Effector memory CD4-positive, alpha-beta T cell (primary cell): ENCODE measurements around the gene GRM3.

Experiments
- DNase-seq, 3 donors: peaks; one replicate each; pipeline ENCODE4 v3.0.0-alpha.2; 2020
- H3K27ac ChIP-seq: 2 replicates; pipeline ENCODE4 v1.7.0; 2013; ENCODE audit warnings: mild to moderate bottlenecking, low read length, moderate library complexity; ENCODE audit not compliant: insufficient read depth, poor library complexity, severe bottlenecking
- H3K27me3 ChIP-seq: replicated peaks from 2 replicates; pipeline ENCODE4 v1.7.0; 2013; ENCODE audit warnings: mild to moderate bottlenecking, low read length; ENCODE audit not compliant: insufficient read depth, control insufficient read depth, poor library complexity, severe bottlenecking
- H3K36me3 ChIP-seq: 2 replicates; pipeline ENCODE4 v1.7.0; 2013; ENCODE audit warnings: mild to moderate bottlenecking, low read length, moderate library complexity; ENCODE audit not compliant: control insufficient read depth, insufficient read depth
- H3K4me1 ChIP-seq: 2 replicates; pipeline ENCODE4 v1.7.0; 2013; ENCODE audit warnings: low read length, mild to moderate bottlenecking; ENCODE audit not compliant: control insufficient read depth, insufficient read depth, poor library complexity, severe bottlenecking
- H3K4me3 ChIP-seq: 2 replicates; pipeline ENCODE4 v1.7.0; 2013; ENCODE audit warnings: low read length, low read depth, mild to moderate bottlenecking; ENCODE audit not compliant: insufficient read depth, poor library complexity, severe bottlenecking
- H3K9me3 ChIP-seq: 2 replicates; pipeline ENCODE4 v1.7.0; 2013; ENCODE audit warnings: mild to moderate bottlenecking, low read length, moderate library complexity; ENCODE audit not compliant: control insufficient read depth

Gene GRM3

DNA sequence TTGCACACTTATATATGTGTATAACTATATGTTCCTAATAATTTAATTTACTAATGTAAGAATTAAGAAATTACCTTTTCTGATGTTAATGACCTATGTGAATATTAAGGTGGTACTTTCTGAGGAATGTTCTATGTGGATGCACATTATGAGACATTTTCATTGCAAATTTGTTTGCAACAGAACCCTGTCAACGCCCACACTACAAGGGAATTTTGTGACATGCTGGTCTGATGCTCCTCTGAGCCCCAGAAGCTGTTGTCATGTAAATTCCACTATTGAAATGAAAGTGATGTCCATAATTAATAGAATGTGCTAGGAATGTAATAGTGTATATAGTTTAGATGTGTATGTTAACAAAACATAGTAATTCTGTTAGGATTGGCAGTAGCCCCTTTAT lies 4.5 kb downstream of the GRM3 start:
- Histone ChIP-seq H3K27me3 (no peaks in the 10 kb centered on the region), H3K4me3 (no peak overlapping the region), H3K9me3 (no peaks in the 10 kb centered on the region), H3K4me1 (no peaks in the 10 kb centered on the region), H3K36me3 (no peaks in the 10 kb centered on the region), H3K27ac (no peak overlapping the region)
- DNase-seq: no peak

DNA sequence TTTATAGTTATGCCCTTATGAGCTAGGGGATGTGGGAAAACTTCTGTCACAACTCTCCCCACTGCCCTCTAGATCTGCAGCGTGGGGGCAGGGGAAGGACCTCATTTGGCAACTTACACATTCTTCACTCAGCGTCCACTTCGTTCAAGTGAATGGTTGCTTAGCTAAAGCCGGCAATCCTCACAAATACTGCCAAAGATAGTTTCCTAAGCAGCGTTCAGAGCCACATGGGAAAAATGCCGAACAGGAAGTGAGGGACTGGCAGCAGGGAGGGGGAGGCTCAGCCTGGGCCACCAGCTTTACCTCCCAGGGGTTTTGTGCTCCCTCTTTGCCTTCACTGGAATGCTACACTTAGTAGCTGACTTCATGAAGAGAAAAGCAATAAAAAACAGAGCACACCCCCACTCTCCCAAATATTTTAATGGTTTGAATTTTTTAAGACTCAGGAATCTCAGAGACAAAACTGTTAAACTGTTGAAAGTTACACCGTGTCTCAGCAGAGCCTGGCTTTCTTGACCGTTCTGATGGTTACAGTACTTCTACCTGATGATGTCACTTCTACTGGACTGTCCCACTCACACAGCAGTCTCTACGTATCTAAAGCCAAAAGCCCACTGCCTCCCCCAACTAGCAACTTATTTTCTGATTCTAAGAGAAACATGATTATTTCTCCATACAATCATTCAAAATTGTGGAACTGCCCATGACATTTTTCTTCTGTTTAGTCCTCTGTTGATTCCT lies 10.4 kb downstream of the GRM3 start:
- no peak for DNase-seq
- Histone ChIP-seq H3K27me3 (no peaks in the 10 kb centered on the region), H3K27ac (no peak overlapping the region), H3K4me3 (no peak overlapping the region), H3K4me1 (no peaks in the 10 kb centered on the region), H3K9me3 (no peaks in the 10 kb centered on the region), H3K36me3 (no peaks in the 10 kb centered on the region)

DNA sequence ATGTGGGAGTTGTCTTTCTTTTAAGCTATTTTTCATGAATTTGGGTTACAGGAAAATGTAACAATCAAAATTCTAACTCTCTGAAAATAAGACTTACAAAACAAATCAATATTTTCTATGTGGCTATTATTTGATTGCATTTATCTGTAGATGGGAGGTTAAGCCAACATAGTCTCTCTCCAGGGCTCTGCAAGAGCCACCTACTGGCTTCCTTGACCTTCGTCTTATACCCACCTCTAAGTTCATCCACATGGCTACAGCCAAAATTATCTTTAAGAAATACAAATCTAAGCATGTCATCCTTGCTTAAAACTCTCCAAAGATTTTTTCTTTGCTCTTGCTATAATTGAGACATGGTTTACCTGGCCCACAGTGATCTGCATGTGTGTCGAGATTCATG lies 14.2 kb downstream of the GRM3 start:
- H3K4me1 ChIP-seq: no peaks in the 10 kb centered on the region
- H3K27ac ChIP-seq: no peak overlapping the region
- no peak for DNase-seq
- H3K4me3 ChIP-seq: no peak overlapping the region
- no peaks in the 10 kb centered on the region for H3K27me3 ChIP-seq
- H3K36me3 ChIP-seq: no peaks in the 10 kb centered on the region
- no peaks in the 10 kb centered on the region for H3K9me3 ChIP-seq

GRCh38 chr7:86660950-86661462 lies 17.3 kb downstream of the GRM3 start:
- no peaks in the 10 kb centered on the region for H3K36me3 ChIP-seq
- no peaks in the 10 kb centered on the region for H3K9me3 ChIP-seq
- no peak overlapping the region for H3K27ac ChIP-seq
- no peaks in the 10 kb centered on the region for H3K27me3 ChIP-seq
- no peaks in the 10 kb centered on the region for H3K4me1 ChIP-seq
- no peak overlapping the region for H3K4me3 ChIP-seq
- no peak for DNase-seq

DNA sequence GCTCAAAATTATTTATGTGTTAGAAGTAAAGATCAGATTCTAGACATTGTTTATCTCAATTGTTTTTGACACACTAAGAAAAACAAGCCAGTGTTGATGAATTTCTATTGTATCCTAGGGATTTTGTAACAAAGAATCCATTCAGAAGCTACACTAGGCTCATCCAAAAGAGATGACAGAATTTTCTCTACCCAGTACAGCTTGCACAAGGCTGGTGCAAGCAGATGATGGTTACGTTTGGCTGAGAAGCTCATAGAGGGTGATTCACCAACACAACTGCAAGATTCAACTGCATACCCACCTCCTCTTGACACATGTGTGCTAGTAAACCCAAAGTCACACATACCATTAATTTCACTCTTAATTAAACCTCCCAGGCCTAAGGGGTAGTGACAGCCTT lies 20.8 kb downstream of the GRM3 start:
- H3K36me3 ChIP-seq: no peaks in the 10 kb centered on the region
- no peak overlapping the region for H3K4me3 ChIP-seq
- H3K9me3 ChIP-seq: no peaks in the 10 kb centered on the region
- no peaks in the 10 kb centered on the region for H3K4me1 ChIP-seq
- no peak overlapping the region for H3K27ac ChIP-seq
- no peaks in the 10 kb centered on the region for H3K27me3 ChIP-seq
- DNase-seq: no peak

- no peaks in the 10 kb centered on the region for H3K4me1 ChIP-seq
- H3K27ac ChIP-seq: no peak overlapping the region
- H3K9me3 ChIP-seq: no peaks in the 10 kb centered on the region
- no peak for DNase-seq
- H3K27me3 ChIP-seq: no peaks in the 10 kb centered on the region
- H3K36me3 ChIP-seq: no peaks in the 10 kb centered on the region
- no peak overlapping the region for H3K4me3 ChIP-seq
Observed at GRCh38 chr7:86664991-86665390, 21.3 kb downstream of the GRM3 start.

DNA sequence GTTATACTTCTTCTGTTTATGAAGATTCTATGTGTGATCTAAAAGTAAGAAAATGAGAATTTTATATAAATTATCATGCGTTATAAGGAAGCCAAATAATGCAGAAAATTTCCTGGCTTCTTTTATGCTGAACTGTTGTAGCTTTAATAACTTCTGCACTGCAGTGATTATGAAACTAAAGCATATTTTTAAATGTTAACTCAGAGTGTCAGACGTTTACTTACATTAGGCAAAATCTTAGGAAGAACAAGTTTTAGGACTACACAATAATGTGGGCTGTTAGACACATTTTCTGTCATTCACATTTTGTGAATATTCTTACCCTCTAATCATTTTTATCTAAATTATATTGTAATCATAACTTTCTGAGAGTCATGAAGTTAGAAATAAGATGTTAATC lies 22.0 kb downstream of the GRM3 start:
- DNase-seq: no peak
- Histone ChIP-seq H3K9me3 (no peaks in the 10 kb centered on the region), H3K36me3 (no peaks in the 10 kb centered on the region), H3K4me1 (no peaks in the 10 kb centered on the region), H3K27me3 (no peaks in the 10 kb centered on the region), H3K4me3 (no peak overlapping the region), H3K27ac (no peak overlapping the region)

- Histone ChIP-seq H3K4me1 (no peaks in the 10 kb centered on the region), H3K4me3 (no peak overlapping the region), H3K9me3 (no peaks in the 10 kb centered on the region), H3K36me3 (no peaks in the 10 kb centered on the region), H3K27me3 (no peaks in the 10 kb centered on the region), H3K27ac (no peak overlapping the region)
- no peak for DNase-seq
Observed at GRCh38 chr7:86667732-86668131, 24.0 kb downstream of the GRM3 start.

- Histone ChIP-seq H3K4me3 (no peak overlapping the region), H3K36me3 (no peaks in the 10 kb centered on the region), H3K27me3 (no peaks in the 10 kb centered on the region), H3K9me3 (no peaks in the 10 kb centered on the region), H3K4me1 (no peaks in the 10 kb centered on the region), H3K27ac (no peak overlapping the region)
- no peak for DNase-seq
Observed at GRCh38 chr7:86668315-86668714, 24.6 kb downstream of the GRM3 start.

DNA sequence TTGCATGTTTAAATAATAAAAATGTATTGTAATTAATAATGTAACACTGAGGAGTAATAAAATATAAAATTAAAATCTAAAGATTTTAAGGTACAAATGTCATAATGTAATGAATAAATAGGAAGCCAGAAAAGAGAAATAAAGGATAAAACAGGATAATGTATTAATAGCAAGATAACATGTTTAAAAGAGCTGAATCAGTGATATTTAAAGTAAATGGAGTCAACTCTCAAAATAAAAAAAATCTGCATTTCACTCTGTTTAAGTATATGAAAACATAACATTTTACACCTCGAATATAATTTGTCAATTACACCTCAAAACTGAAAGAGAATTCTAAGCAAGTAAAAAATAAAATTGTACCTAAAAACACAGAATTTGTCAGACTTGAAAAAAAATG lies 44.1 kb downstream of the GRM3 start:
- no peak overlapping the region for H3K27ac ChIP-seq
- DNase-seq: no peak
- no peak overlapping the region for H3K4me3 ChIP-seq
- no peaks in the 10 kb centered on the region for H3K36me3 ChIP-seq
- no peaks in the 10 kb centered on the region for H3K27me3 ChIP-seq
- H3K4me1 ChIP-seq: no peaks in the 10 kb centered on the region
- H3K9me3 ChIP-seq: no peaks in the 10 kb centered on the region
